Hepatocyte (in vitro differentiated cells): Measurements from ENCODE around the gene NKX1-1.

ENCODE experiments used
- EZH2 ChIP-seq: fragments of 200-600 bp; sonication (generic); IDR thresholded peaks from 2 replicates; pipeline ENCODE4 v1.6.1; 2016; ENCODE audit warnings: antibody characterized with exemption, mild to moderate bottlenecking, borderline replicate concordance
- EZH2phosphoT487 ChIP-seq: fragments of 200-600 bp; sonication (generic); IDR thresholded peaks from one replicate; pipeline ENCODE4 v1.6.1; 2018; ENCODE audit warnings: antibody characterized with exemption, mild to moderate bottlenecking, low read depth, moderate library complexity; ENCODE audit not compliant: unreplicated experiment, severe bottlenecking
- TF ChIP-seq, protein P1 (sequence below): fragments of 200-600 bp; sonication (generic); IDR thresholded peaks from 2 replicates; pipeline ENCODE4 v1.5.1; 2016; ENCODE audit warnings: antibody characterized with exemption, mild to moderate bottlenecking; ENCODE audit not compliant: poor library complexity

DNA sequence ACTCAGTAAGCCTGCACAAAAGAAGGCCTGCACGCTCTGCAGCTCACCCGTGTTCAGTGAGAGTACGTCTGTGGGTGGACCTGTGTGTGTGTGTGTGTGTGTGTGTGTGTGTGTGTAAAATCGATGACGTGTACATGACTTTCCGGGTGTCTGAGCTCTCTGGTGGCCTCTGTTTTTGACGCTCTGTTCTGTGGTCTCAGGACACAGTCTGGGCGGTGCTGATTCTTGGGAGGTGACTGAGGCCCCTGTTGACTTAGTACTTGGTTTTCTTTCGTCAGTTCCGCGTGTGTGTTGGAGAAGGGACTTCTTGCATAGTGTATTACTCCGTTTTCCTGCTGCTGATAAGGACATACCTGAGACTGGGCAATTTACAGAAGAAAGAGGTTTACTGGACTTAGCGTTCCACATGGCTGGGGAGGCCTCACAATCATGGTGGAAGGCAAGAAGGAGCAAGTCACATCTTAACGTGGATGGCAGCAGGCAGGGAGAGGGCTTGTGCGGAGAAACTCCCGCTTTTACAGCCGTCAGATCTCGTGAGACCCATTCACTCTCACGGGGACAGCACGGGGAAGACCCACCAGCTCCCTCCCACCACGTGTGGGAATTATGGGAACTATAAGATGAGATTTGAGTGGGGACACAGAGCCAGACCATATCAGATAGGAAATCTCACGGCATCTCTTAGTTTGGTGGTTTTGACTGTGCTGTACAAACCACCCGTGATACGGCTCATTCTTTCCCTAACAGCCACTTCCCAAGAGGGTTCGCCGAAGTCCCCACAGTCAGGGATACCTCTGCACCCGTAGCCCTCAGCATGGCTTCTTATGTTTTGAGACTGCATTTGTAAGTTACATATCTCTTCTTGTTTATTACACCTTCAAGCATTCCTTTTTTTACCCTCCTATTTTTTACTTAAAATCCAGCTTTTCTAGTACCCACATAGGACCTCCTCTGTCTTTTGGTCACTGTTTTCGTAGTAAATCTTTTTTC lies 34.8 kb downstream of the NKX1-1 start:
- TF ChIP-seq, protein P1, sequence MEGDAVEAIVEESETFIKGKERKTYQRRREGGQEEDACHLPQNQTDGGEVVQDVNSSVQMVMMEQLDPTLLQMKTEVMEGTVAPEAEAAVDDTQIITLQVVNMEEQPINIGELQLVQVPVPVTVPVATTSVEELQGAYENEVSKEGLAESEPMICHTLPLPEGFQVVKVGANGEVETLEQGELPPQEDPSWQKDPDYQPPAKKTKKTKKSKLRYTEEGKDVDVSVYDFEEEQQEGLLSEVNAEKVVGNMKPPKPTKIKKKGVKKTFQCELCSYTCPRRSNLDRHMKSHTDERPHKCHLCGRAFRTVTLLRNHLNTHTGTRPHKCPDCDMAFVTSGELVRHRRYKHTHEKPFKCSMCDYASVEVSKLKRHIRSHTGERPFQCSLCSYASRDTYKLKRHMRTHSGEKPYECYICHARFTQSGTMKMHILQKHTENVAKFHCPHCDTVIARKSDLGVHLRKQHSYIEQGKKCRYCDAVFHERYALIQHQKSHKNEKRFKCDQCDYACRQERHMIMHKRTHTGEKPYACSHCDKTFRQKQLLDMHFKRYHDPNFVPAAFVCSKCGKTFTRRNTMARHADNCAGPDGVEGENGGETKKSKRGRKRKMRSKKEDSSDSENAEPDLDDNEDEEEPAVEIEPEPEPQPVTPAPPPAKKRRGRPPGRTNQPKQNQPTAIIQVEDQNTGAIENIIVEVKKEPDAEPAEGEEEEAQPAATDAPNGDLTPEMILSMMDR = no peak
- no peak for TF ChIP-seq EZH2
- no peak for TF ChIP-seq EZH2phosphoT487
